Activated CD4-positive, alpha-beta memory T cell treated with anti-CD3 and anti-CD28 coated beads for 36 hours (primary cell): ENCODE data around the gene TBC1D3B. TPM values are rescaled to one million over a fixed set of nuclear protein-coding genes. Genes with fewer than 3 reads are reported as not detected.

ENCODE experiments used
- CTCF ChIA-PET: fragments of 350-600 bp; sonication (Branson Sonifier 250); formaldehyde crosslinking; loops from one replicate; lab custom pipeline; 2021; ENCODE audit warnings: antibody characterized with exemption, inconsistent platforms; lab: Charles Lee
- POLR2A ChIA-PET: fragments of 350-600 bp; sonication (Branson Sonifier 250); formaldehyde crosslinking; loops from one replicate; lab custom pipeline; 2021; ENCODE audit warnings: antibody characterized with exemption; lab: Charles Lee
- DNase-seq: peaks from one replicate; pipeline ENCODE4 v3.0.0-alpha.2; 2020
- H3K27ac Mint-ChIP-seq: one replicate; pipeline ENCODE4 v1.8.0; 2021; ENCODE audit warnings: mixed read lengths
- H3K27me3 Mint-ChIP-seq: one replicate; pipeline ENCODE4 v1.8.0; 2021; ENCODE audit warnings: mixed read lengths
- H3K36me3 Mint-ChIP-seq: one replicate; pipeline ENCODE4 v1.8.0; 2021; ENCODE audit warnings: mixed read lengths
- H3K4me1 Mint-ChIP-seq: one replicate; pipeline ENCODE4 v1.8.0; 2021; ENCODE audit warnings: low read depth, mixed read lengths
- H3K4me3 Mint-ChIP-seq: one replicate; pipeline ENCODE4 v1.8.0; 2021; ENCODE audit warnings: mild to moderate bottlenecking, mixed read lengths
- H3K9me3 Mint-ChIP-seq: one replicate; pipeline ENCODE4 v1.8.0; 2021; ENCODE audit warnings: mixed read lengths
- intact Hi-C: fragments of 100-400 bp; cut with micrococcal nuclease; formaldehyde crosslinking; loops from one replicate; pipeline ENCODE4 v1.15.1; 2023
- total RNA-seq, 2 experiments: library from RNA; stranded (reverse); gene quantifications; one replicate each; pipeline ENCODE4 v1.2.3, GENCODE V29; 2021

The TBC1D3B gene
- total RNA-seq, 2 experiments from 2014 or later = 5.6 to 8.1 TPM

GRCh38 chr17:36148559-36149295 lies 27.7 kb downstream of the TBC1D3B start:
- intact Hi-C loops = loop anchor here (1.0 to 10.0 kb wide), 5 partner anchors 30 to 304 kb away; no protein-coding TSS in a partner anchor

DNA sequence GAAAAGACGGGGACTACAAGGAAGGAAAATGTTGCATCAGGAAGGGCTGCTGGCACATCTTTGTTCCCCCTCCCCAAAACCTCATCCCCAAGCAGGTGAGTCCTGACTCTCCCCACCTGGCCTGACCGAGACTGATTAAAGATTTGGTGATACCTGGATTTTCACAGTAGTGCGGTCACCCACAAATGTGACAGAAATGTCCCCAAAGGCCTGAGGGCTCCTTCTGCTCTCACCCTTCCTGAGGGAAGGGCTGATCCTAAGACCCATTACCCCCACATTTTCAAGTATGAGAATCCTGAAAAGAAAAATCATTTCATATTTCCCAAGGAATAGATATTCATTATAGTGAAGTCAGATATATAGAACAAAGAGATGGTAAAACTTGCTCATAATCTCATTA lies 28.8 kb downstream of the TBC1D3B start:
- ChIA-PET CTCF (interaction anchor here (0.8 to 11.9 kb wide), 15 partner anchors 9 to 335 kb away, joined by 3 to 433 read pairs (median 8); no protein-coding TSS in a partner anchor), POLR2A (no interaction called here)
- no peak for DNase-seq
- Mint-ChIP-seq H3K9me3 (no peaks in the 10 kb centered on the region), H3K27me3 (peaks cover 21% of the 10 kb centered on the region), H3K36me3 (no peaks in the 10 kb centered on the region), H3K27ac (no peak overlapping the region), H3K4me3 (no peak overlapping the region), H3K4me1 (peaks cover 2% of the 10 kb centered on the region)
- intact Hi-C loops = loop anchor here (10.0 kb wide), 1 partner anchor 303 kb away; no protein-coding TSS in a partner anchor

More at GRCh38 chr17:36148559-36149295, 27.7 kb downstream of the TBC1D3B start:
- Mint-ChIP-seq H3K9me3 (no peaks in the 10 kb centered on the region), H3K4me3 (no peak overlapping the region), H3K27me3 (peaks cover 24% of the 10 kb centered on the region), H3K27ac (no peak overlapping the region), H3K36me3 (no peaks in the 10 kb centered on the region), H3K4me1 (peaks cover 2% of the 10 kb centered on the region)
- ChIA-PET POLR2A (interaction anchor here (0.7 to 1.3 kb wide), 2 partner anchors 28 to 63 kb away, joined by 3 to 7 read pairs; no protein-coding TSS in a partner anchor), CTCF (interaction anchor here (0.6 to 11.9 kb wide), 50 partner anchors 12 to 434 kb away, joined by 3 to 433 read pairs (median 5); partner anchors contain the start of genes CCL16, CCL3, CCL4 and LYZL6)
- DNase-seq = peak; percentile 85

GRCh38 chr17:36144981-36145729 lies 31.3 kb downstream of the TBC1D3B start:
- no peaks in the 10 kb centered on the region for H3K36me3 Mint-ChIP-seq
- no peaks in the 10 kb centered on the region for H3K9me3 Mint-ChIP-seq
- no peak overlapping the region for H3K4me3 Mint-ChIP-seq
- intact Hi-C loops = loop anchor here (10.0 kb wide), 1 partner anchor 300 kb away; no protein-coding TSS in a partner anchor
- no peak overlapping the region for H3K27ac Mint-ChIP-seq
- no peak for DNase-seq
- ChIA-PET POLR2A (interaction anchor here (1.0 kb wide), 1 partner anchor 46 kb away, joined by 3 read pairs; no protein-coding TSS in a partner anchor), CTCF (interaction anchor here (0.8 to 11.9 kb wide), 10 partner anchors 27 to 338 kb away, joined by 3 to 433 read pairs (median 7); partner anchors contain the start of genes CCL16 and CCL3)
- H3K27me3 Mint-ChIP-seq = peaks cover 15% of the 10 kb centered on the region
- peaks cover 2% of the 10 kb centered on the region for H3K4me1 Mint-ChIP-seq

DNA sequence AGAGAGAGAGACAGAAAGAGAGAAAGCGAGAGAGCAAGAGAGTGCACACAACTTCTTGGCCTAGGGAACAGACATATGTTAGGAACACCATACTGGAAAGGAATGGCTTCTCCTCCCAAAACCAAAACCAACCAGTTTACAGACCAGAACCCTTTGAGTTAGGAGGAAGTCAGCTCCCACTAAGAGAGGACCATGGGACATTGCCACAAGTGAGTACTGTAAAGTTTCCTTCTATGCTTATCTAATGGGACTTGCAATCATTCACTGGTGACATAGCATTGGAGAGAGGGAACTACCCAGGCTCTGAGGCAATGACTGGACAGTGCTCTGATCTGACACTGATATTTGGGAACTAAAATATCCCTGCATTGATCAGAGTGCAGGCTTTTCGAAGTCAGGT lies 32.4 kb downstream of the TBC1D3B start:
- CTCF ChIA-PET = interaction anchor here (1.0 to 11.9 kb wide), 2 partner anchors 8 to 173 kb away, joined by 3 to 433 read pairs; no protein-coding TSS in a partner anchor
- no peaks in the 10 kb centered on the region for H3K9me3 Mint-ChIP-seq
- POLR2A ChIA-PET = interaction anchor here (1.6 kb wide), 1 partner anchor 25 kb away, joined by 4 read pairs; no protein-coding TSS in a partner anchor
- DNase-seq = no peak
- H3K4me3 Mint-ChIP-seq = no peak overlapping the region
- intact Hi-C loops = loop anchor here (10.0 kb wide), 1 partner anchor 299 kb away; no protein-coding TSS in a partner anchor
- peaks cover 8% of the 10 kb centered on the region for H3K27me3 Mint-ChIP-seq
- H3K4me1 Mint-ChIP-seq = peaks cover 2% of the 10 kb centered on the region
- no peaks in the 10 kb centered on the region for H3K36me3 Mint-ChIP-seq
- no peak overlapping the region for H3K27ac Mint-ChIP-seq

DNA sequence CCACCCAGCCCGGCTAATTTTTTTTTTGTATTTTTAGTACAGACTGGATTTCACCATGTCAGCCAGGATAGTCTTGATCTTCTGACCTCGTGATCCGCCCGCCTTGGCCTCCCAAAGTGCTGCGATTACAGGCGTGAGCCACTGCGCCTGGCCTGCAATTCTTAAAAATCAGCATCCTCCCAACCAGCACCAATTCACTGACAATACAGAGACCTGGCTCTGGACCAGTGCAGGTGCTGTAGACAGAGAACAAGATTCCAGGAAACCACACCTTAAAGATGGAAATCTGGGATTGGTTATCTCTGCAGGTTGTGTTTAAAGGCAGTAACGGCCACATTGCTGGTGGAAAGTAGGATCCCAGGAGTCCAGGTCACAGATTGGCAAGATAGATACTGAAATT lies 33.6 kb downstream of the TBC1D3B start:
- Mint-ChIP-seq H3K27me3 (peaks cover 4% of the 10 kb centered on the region), H3K9me3 (no peaks in the 10 kb centered on the region), H3K4me1 (no peaks in the 10 kb centered on the region), H3K36me3 (no peaks in the 10 kb centered on the region), H3K4me3 (no peak overlapping the region), H3K27ac (no peak overlapping the region)
- POLR2A ChIA-PET = interaction anchor here (1.6 kb wide), 1 partner anchor 24 kb away, joined by 4 read pairs; no protein-coding TSS in a partner anchor
- CTCF ChIA-PET = interaction anchor here (1.1 to 11.9 kb wide), 3 partner anchors 25 to 340 kb away, joined by 3 to 433 read pairs (median 4); no protein-coding TSS in a partner anchor
- DNase-seq = no peak
- intact Hi-C loops = loop anchor here (10.0 kb wide), 1 partner anchor 298 kb away; no protein-coding TSS in a partner anchor

DNA sequence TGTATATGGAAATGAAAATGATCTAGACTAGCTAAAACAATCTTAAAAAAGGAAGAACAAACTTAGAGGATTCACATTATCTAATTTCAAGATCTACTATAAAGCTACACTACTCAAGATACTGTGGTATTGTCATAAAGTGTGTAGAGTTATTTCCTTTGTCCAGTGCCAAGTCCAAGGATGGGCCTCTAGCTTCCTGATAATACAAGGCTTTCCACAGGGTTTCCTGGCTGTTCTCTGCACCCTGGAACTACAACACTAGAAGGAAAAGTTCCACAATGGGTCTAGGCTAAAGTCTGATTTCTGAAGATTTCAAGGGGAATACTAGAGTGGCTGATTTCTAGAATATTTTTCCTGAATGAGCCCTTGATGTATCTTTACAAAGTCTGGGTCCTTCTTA lies 34.2 kb downstream of the TBC1D3B start:
- intact Hi-C loops = loop anchor here (10.0 kb wide), 1 partner anchor 297 kb away; no protein-coding TSS in a partner anchor
- no peak overlapping the region for H3K4me3 Mint-ChIP-seq

GRCh38 chr17:36136439-36136838 lies 40.0 kb downstream of the TBC1D3B start:
- Mint-ChIP-seq H3K27ac (no peak overlapping the region), H3K36me3 (no peaks in the 10 kb centered on the region), H3K9me3 (no peaks in the 10 kb centered on the region), H3K27me3 (peaks cover 21% of the 10 kb centered on the region), H3K4me3 (no peak overlapping the region), H3K4me1 (no peaks in the 10 kb centered on the region)
- POLR2A ChIA-PET = no interaction called here
- intact Hi-C loops = no loop called here
- DNase-seq = no peak
- CTCF ChIA-PET = interaction anchor here (1.0 to 1.4 kb wide), 2 partner anchors 13 to 167 kb away, joined by 3 to 6 read pairs; no protein-coding TSS in a partner anchor

More for the DNA sequence above, 34.2 kb downstream of the TBC1D3B start:
- no peak for DNase-seq
- Mint-ChIP-seq H3K27me3 (peaks cover 3% of the 10 kb centered on the region), H3K9me3 (no peaks in the 10 kb centered on the region), H3K27ac (no peak overlapping the region), H3K36me3 (no peaks in the 10 kb centered on the region), H3K4me1 (no peaks in the 10 kb centered on the region)
- POLR2A ChIA-PET = no interaction called here
- CTCF ChIA-PET = interaction anchor here (1.6 to 11.9 kb wide), 2 partner anchors 172 to 341 kb away, joined by 4 to 433 read pairs; no protein-coding TSS in a partner anchor

DNA sequence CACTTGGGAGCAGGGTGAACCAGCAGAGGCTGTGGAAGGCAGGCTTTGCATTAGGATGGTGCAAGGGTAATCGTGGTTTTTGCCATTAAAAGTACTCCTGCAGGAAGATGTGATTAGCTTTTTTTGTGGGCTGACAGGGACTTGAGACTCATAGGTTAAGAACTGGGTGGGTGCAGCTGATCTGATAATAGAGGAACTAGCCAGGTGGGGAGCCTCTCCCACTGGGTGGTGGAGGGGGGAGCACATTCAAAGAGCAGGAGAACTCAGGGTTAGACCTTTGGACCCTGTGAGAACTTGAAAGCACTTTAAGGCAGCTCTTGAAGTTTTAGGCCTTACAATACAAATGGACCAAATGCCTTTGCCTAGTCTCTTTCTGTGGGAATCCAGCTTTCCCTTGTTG lies 40.4 kb downstream of the TBC1D3B start:
- H3K27me3 Mint-ChIP-seq = peaks cover 22% of the 10 kb centered on the region
- H3K9me3 Mint-ChIP-seq = no peaks in the 10 kb centered on the region
- CTCF ChIA-PET = interaction anchor here (1.0 to 1.4 kb wide), 2 partner anchors 13 to 167 kb away, joined by 3 to 6 read pairs; no protein-coding TSS in a partner anchor

GRCh38 chr17:36135465-36135864 lies 41.0 kb downstream of the TBC1D3B start:
- Mint-ChIP-seq H3K4me1 (no peaks in the 10 kb centered on the region), H3K36me3 (no peaks in the 10 kb centered on the region), H3K27ac (no peak overlapping the region), H3K9me3 (no peaks in the 10 kb centered on the region), H3K27me3 (peaks cover 22% of the 10 kb centered on the region), H3K4me3 (no peak overlapping the region)
- ChIA-PET CTCF (interaction anchor here (1.0 to 1.4 kb wide), 2 partner anchors 13 to 166 kb away, joined by 3 to 6 read pairs; no protein-coding TSS in a partner anchor), POLR2A (no interaction called here)
- intact Hi-C loops = no loop called here
- DNase-seq = no peak

More for the DNA sequence above, 40.4 kb downstream of the TBC1D3B start:
- no peak for DNase-seq
- no peaks in the 10 kb centered on the region for H3K36me3 Mint-ChIP-seq
- intact Hi-C loops = no loop called here
- no peak overlapping the region for H3K27ac Mint-ChIP-seq
- H3K4me1 Mint-ChIP-seq = no peaks in the 10 kb centered on the region
- H3K4me3 Mint-ChIP-seq = no peak overlapping the region
- POLR2A ChIA-PET = no interaction called here

GRCh38 chr17:36133602-36134236 lies 42.7 kb downstream of the TBC1D3B start:
- CTCF ChIA-PET = interaction anchor here (0.9 to 4.1 kb wide), 6 partner anchors 9 to 386 kb away, joined by 3 to 28 read pairs (median 4); no protein-coding TSS in a partner anchor
- Mint-ChIP-seq H3K9me3 (no peaks in the 10 kb centered on the region), H3K27ac (no peak overlapping the region), H3K4me1 (no peaks in the 10 kb centered on the region), H3K27me3 (peaks cover 27% of the 10 kb centered on the region), H3K4me3 (no peak overlapping the region), H3K36me3 (no peaks in the 10 kb centered on the region)
- no peak for DNase-seq
- intact Hi-C loops = loop anchor here (2.0 kb wide), 1 partner anchor 15 kb away; no protein-coding TSS in a partner anchor
- POLR2A ChIA-PET = no interaction called here
